Forelimb muscle (tissue), 1 donor: ENCODE data around the gene GABRG3. TPM values are rescaled to one million over a fixed set of nuclear protein-coding genes. Genes with fewer than 3 reads are reported as not detected.
A peak's percentile ranks its signal among the peaks of the same experiment; 100 is the strongest.

Source experiments
- DNase-seq: peaks from one replicate; pipeline ENCODE4 v3.0.0-alpha.2; 2013; ENCODE audit warnings: low read depth
- polyA plus RNA-seq: library from polyadenylated mRNA; unstranded; fragments of 120-200 nt; gene quantifications from one replicate; pipeline ENCODE4 v1.2.1, GENCODE V29; 2013; ENCODE audit not compliant: insufficient read length

The GABRG3 gene
- polyA plus RNA-seq, 1 donor = 0.22 TPM

- DNase-seq = no peak
Measured at GRCh38 chr15:27412415-27412814, 441.4 kb downstream of the GABRG3 start.

GRCh38 chr15:27414168-27414870, 443.3 kb downstream of the GABRG3 start:
- DNase-seq = no peak

GRCh38 chr15:27418726-27419125, 447.7 kb downstream of the GABRG3 start:
- no peak for DNase-seq

DNA sequence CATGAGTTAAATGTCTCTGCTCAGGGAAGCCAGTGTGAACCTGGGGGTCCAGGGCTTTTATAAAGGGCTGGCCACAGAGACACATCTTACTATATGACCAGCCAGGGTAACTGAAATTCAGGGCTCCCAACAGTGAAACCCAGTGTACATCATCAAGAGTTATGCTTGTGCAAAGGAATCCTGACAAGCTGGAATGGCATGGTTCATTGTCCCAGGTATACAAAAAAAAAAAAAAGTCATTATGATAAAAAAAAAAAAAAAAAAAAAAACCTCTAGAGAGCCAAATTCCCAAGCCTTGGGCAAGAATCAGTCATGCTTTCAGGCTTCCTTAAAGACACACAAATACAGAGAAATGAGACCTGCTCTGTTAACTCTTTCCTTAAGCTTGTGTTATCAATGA, 452.0 kb downstream of the GABRG3 start:
- no peak for DNase-seq

DNA sequence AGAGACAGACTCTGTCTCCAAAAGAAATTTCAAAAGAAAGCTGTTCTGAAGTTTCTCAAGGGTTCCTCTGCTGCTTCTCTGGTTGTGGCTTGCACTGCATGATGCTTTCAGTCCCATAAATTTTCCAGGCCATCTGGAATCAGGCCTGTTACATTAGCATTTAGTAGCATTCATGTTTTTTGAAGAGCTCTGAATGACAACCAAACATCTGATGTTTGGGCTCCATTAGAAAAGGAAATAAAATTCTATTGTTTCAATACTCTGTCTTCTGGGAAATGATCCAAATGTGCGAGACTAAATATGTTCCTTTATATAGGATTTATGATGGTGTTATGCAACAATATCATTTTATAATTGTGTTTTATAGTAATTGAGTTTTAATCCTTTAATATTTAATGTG, 455.8 kb downstream of the GABRG3 start:
- DNase-seq = peak; percentile 19

DNA sequence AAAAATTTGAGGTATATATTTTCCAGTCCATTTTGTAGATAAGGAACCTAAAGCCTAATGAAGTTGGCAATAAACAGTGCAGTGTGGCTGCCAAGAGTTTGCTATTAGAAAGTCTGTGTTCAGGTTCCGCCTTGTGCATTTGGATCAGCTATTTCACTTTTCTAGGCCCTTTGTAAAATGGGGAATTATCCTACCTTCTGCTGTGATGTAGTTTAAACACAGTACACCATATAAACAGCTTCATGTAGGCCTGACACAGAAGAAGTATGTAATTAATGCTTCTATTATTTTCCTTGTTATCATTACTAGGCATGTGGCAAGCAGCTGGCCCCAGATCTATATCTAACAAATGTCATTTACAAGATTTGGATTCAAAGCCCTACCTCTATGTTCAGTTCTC, 456.3 kb downstream of the GABRG3 start:
- DNase-seq = no peak

GRCh38 chr15:27428151-27428550, 457.2 kb downstream of the GABRG3 start:
- no peak for DNase-seq

GRCh38 chr15:27429577-27429976, 458.6 kb downstream of the GABRG3 start:
- no peak for DNase-seq

DNA sequence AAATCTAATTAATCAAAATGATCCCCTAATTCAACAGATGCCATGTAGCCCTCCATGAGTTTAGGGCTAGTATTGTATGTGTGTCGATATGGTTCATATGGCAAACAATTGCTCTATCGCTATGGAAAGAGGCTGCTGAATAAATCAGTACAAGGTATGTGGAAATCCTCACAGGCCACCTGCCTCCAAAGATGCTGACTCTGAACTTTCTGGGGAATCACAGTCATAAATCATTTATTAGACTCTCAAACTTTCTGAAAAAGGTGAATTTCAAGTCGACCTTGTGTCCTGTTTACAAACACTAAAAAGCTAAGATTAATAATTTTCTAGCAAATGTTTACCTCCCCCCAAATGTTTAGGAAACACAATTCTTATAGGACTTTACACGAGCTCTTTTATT, 462.6 kb downstream of the GABRG3 start:
- no peak for DNase-seq

- DNase-seq = no peak
Measured at GRCh38 chr15:27438403-27439375, 467.7 kb downstream of the GABRG3 start.

- DNase-seq = no peak
Measured at GRCh38 chr15:27441120-27441519, 470.1 kb downstream of the GABRG3 start.

GRCh38 chr15:27448234-27448633, 477.3 kb downstream of the GABRG3 start:
- no peak for DNase-seq

DNA sequence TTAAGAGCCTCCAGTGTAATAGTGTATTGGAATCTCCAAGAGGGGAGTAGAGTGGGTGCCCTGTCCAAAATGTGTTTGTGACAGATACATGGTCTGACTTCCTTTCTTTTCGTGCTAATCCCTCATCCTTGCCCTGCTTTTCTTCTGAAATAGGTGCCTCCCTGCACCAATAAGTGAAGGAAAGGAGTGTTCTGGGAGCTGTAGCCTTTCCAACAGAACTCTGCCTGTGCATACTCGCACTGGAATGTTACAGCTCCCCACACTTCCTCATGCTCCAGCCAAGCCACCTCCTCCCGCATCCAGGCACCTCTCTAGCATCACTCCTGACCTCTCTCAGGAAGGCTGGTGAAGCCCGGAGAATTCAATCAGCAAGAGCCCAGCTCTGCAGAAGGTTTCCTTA, 478.0 kb downstream of the GABRG3 start:
- no peak for DNase-seq

DNA sequence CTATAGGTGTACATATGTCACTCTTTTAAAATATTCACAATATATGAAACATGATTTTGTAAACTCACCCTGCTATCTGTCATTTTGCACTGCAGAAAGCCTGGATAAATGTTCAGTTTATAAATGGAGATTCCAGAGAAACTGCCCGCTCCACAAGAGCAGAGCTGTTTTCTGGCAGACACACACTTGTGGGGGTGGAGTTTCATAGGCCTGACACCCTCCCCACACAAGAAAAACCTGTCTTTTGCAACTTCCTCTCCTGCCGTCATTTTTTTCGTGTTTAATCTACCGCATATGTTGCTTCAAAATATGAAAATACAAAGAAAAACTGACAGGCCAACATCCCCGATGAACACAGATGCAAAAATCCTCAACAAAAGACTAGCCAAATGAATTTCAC, 479.0 kb downstream of the GABRG3 start:
- DNase-seq = no peak

- no peak for DNase-seq
Measured at GRCh38 chr15:27454281-27455075, 483.5 kb downstream of the GABRG3 start.

- DNase-seq = no peak
Measured at GRCh38 chr15:27456807-27457206, 485.8 kb downstream of the GABRG3 start.

DNA sequence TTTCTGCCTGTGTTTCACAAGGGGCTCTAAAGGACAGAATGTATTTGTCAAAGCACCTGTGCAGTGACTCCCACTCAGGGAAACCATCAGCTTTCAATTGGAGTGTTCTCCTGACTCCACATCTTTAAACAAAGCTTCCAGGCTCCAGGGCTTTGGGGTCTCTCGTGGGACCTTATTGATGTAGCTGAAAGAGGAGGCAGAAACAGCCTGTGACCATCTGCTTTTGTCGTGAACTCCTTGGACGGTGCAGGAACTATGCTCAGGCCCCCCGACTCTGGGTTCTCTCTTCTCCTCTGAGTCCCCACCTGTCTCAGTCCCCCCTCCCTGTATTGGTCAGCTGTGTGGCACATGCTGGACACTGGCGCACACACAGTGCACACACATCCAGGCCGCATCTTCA, 486.8 kb downstream of the GABRG3 start:
- no peak for DNase-seq

- DNase-seq = no peak
Measured at GRCh38 chr15:27458345-27459084, 487.5 kb downstream of the GABRG3 start.

DNA sequence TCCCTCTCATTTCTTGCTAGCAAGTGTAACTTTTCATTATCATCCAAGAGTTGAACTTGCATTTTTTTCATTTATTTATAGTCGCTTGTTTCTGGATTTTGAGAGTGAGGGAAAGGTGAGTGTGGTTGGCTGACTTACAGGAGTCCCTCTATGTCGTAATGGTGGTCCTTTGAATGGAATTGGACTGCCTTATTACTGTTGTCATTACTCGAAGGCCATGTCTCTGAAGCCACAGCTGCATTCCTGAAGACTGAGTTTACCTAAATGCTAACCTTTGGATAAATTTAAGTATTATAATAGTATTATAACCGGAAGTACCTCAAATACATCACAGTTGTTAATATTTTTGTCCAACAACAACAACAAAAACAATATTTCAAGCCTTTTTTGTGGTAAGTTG, 488.9 kb downstream of the GABRG3 start:
- no peak for DNase-seq

GRCh38 chr15:27461181-27461580, 490.2 kb downstream of the GABRG3 start:
- DNase-seq = no peak

GRCh38 chr15:27463525-27464088, 492.6 kb downstream of the GABRG3 start:
- no peak for DNase-seq
